GM13976 (cell line): ENCODE results near the gene NTM.

ENCODE experiments used
- DNase-seq: peaks from one replicate; pipeline ENCODE4 v3.0.0; 2012; ENCODE audit warnings: low spot score
- CTCF ChIP-seq: IDR thresholded peaks from 2 replicates; pipeline ENCODE4 v1.5.1; 2012; ENCODE audit warnings: borderline replicate concordance, mild to moderate bottlenecking; ENCODE audit not compliant: insufficient read depth; ENCODE audit errors: extremely low read depth, missing control alignments, control extremely low read depth
- in situ Hi-C: fragments of 300-500 bp; cut with MboI; formaldehyde crosslinking; loops from one replicate; pipeline ENCODE4 v1.12.0; 2022; ENCODE audit warnings: low sequenced_read_pairs, mixed read lengths, inconsistent platforms; ENCODE audit not compliant: unreplicated experiment

Gene NTM

GRCh38 chr11:131446590-131447275 lies 76.3 kb downstream of the NTM start:
- in situ Hi-C loops, result no loop called here
- DNase-seq, result no peak
- no peak for TF ChIP-seq CTCF

GRCh38 chr11:131447277-131447815 lies 76.9 kb downstream of the NTM start:
- no peak for TF ChIP-seq CTCF
- DNase-seq, result no peak
- in situ Hi-C loops, result no loop called here

DNA sequence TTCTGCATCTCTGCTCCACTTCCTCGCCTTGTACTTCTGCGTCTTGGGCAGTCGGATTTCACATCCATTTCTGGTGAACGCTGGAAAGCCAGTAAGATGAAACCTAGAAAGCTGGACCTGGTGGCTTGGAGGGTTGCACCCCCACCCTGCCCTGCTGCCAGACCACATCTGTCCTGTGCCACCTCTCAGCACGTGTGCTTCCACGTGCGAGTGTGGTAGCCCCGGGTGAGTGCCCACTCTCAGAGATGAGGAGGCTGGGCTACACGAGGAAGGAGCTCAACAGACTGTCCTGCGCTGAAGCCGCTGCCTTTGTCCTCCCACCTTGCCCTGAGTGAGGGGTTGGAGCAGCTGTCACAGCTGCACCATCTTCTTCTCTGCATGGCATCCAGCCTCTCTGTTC lies 77.5 kb downstream of the NTM start:
- no peak for DNase-seq
- in situ Hi-C loops, result no loop called here
- TF ChIP-seq CTCF, result no peak

GRCh38 chr11:131449036-131450019 lies 78.9 kb downstream of the NTM start:
- no peak for TF ChIP-seq CTCF
- DNase-seq, result no peak
- in situ Hi-C loops, result no loop called here

- no peak for TF ChIP-seq CTCF
- DNase-seq, result no peak
- in situ Hi-C loops, result no loop called here
These were observed 84.1 kb downstream of the NTM start for GRCh38 chr11:131454490-131454889.

DNA sequence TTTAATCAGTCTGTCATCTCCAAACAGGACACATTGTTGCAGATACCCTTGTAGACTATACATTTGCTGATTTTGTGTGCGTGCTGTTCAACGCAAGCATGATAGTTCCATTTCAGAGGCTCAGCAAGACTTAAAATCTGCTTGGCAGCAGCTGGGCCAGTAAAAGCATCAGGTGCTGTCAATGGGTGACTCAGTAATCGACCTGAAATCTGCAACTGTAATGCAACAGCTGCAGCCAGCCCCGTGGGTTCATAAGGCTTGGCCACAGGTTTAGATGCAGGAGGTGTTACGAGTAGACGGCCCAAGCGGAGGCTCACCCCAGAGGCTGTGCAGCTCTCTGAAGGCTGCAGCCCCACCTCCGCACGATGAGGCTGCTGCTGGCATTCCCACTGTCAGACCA lies 84.6 kb downstream of the NTM start:
- in situ Hi-C loops, result no loop called here
- no peak for TF ChIP-seq CTCF
- DNase-seq, result no peak
